GM06990 (cell line): ENCODE results near the gene MAPK13.
A peak's percentile ranks its signal among the peaks of the same experiment; 100 is the strongest.

Experiments
- DNase-seq: peaks from one replicate; pipeline ENCODE4 v3.0.0-alpha.2; 2011; ENCODE audit not compliant: insufficient read length; ENCODE audit errors: extremely low read depth
- H3K27me3 ChIP-seq: replicated peaks from 2 replicates; pipeline ENCODE4 v1.6.0; 2011; ENCODE audit warnings: low read length; ENCODE audit not compliant: control insufficient read depth, insufficient read depth
- H3K36me3 ChIP-seq: 2 replicates; pipeline ENCODE4 v1.5.1; 2011; ENCODE audit warnings: low read length; ENCODE audit not compliant: control insufficient read depth, insufficient read depth
- H3K4me3 ChIP-seq: replicated peaks from 2 replicates; pipeline ENCODE4 v1.5.1; 2011; ENCODE audit warnings: low read depth, mild to moderate bottlenecking, control low read depth, low read length
- TF ChIP-seq, protein P1 (sequence below): IDR thresholded peaks from 2 replicates; pipeline ENCODE4 v1.5.1; 2011; ENCODE audit warnings: low read length, control low read depth, mild to moderate bottlenecking, inconsistent platforms; ENCODE audit not compliant: insufficient read depth, poor library complexity, severe bottlenecking

The MAPK13 gene

DNA sequence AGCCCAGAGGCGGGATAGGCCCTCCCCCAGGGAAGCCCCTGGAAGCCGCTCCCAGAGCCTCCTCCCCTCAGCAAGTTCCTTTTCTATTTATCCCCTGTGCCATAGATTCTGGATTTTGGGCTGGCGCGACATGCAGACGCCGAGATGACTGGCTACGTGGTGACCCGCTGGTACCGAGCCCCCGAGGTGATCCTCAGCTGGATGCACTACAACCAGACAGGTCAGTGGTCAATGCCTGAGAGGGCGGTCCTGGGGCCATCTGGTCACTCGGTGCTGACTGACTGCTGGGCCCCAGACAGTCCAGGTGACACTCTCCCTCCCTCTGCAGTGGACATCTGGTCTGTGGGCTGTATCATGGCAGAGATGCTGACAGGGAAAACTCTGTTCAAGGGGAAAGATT lies 6.2 kb downstream of the MAPK13 start:
- no peak overlapping the region for H3K4me3 ChIP-seq
- DNase-seq: no peak
- TF ChIP-seq, protein P1, sequence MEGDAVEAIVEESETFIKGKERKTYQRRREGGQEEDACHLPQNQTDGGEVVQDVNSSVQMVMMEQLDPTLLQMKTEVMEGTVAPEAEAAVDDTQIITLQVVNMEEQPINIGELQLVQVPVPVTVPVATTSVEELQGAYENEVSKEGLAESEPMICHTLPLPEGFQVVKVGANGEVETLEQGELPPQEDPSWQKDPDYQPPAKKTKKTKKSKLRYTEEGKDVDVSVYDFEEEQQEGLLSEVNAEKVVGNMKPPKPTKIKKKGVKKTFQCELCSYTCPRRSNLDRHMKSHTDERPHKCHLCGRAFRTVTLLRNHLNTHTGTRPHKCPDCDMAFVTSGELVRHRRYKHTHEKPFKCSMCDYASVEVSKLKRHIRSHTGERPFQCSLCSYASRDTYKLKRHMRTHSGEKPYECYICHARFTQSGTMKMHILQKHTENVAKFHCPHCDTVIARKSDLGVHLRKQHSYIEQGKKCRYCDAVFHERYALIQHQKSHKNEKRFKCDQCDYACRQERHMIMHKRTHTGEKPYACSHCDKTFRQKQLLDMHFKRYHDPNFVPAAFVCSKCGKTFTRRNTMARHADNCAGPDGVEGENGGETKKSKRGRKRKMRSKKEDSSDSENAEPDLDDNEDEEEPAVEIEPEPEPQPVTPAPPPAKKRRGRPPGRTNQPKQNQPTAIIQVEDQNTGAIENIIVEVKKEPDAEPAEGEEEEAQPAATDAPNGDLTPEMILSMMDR: no peak
- no peaks in the 10 kb centered on the region; the same call in 1 of the 2 replicates for H3K36me3 ChIP-seq
- no peaks in the 10 kb centered on the region for H3K27me3 ChIP-seq

DNA sequence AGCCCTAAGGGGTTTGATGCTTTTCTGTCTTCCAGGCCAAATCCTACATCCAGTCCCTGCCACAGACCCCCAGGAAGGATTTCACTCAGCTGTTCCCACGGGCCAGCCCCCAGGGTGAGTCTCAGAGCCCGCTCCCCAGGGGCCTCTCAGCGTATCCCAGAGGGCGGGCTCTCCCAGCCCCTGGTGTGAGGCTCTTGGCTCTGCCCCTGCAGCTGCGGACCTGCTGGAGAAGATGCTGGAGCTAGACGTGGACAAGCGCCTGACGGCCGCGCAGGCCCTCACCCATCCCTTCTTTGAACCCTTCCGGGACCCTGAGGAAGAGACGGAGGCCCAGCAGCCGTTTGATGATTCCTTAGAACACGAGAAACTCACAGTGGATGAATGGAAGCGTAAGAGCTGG lies 8.4 kb downstream of the MAPK13 start:
- Histone ChIP-seq H3K4me3 (no peak overlapping the region), H3K27me3 (no peaks in the 10 kb centered on the region; the same call in 1 of the 2 replicates), H3K36me3 (no peaks in the 10 kb centered on the region; the same call in 1 of the 2 replicates)
- TF ChIP-seq, protein P1: no peak
- DNase-seq: no peak

GRCh38 chr6:36139431-36139830 lies 9.1 kb downstream of the MAPK13 start:
- Histone ChIP-seq H3K4me3 (no peak overlapping the region), H3K27me3 (no peaks in the 10 kb centered on the region; the same call in 1 of the 2 replicates), H3K36me3 (no peaks in the 10 kb centered on the region; the same call in 1 of the 2 replicates)
- TF ChIP-seq, protein P1: peak; percentile 54
- DNase-seq: no peak

DNA sequence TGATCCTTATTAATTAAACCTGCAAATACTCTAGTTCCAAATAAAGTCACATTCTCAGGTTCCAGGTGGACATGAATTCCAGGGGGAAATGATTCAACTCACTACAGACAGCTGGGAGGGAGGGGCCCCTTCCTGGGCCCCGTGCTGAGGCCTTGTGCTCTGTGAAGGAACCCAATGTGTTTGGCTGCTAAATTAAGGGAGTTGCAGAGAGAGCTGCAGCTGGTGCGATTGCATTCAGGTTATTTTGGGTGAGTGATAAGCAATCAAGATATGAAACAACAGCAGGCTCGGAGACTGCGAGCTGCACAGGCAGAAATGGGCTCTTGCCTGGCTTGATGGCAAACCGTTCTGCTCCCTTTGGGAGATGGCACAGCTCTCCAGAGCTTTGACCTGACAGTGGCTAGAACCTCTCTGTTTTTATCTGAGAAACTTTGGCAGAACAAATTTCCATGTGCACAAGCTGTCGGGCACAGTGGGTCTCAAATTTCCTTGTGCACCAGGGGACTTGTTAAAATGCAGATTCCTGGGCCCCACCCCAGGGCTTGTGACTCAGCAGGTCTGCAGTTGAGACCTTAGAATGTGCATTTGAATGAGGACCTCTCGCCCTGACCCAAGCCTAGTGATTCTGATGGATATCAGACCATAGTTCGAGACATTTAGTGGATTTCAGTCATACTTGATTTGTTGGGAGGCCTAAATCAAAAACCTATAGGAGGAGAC lies 9.8 kb downstream of the MAPK13 start:
- Histone ChIP-seq H3K36me3 (no peaks in the 10 kb centered on the region; the same call in 1 of the 2 replicates), H3K4me3 (no peak overlapping the region), H3K27me3 (no peaks in the 10 kb centered on the region; the same call in 1 of the 2 replicates)
- TF ChIP-seq, protein P1: no peak
- DNase-seq: no peak

DNA sequence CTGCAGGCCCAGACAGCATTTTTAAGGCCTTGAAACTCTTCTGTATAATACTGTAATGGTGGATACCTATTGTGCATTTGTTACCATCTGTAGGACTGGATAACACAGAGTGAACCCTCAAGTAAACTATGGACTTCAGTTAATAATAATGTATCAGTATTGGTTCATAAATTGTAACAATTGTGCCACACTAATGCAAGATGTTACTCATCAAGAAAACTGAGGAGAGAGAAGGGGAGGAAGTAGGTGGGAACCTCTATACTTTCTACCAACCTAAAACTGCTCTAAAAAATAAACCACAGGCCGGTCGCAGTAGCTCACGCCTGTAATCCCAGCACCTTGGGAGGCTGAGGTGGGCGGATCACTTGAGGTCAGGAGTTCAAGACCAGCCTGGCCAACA lies 10.8 kb downstream of the MAPK13 start:
- TF ChIP-seq, protein P1: no peak
- no peak for DNase-seq
- no peak overlapping the region for H3K4me3 ChIP-seq
- H3K27me3 ChIP-seq: no peaks in the 10 kb centered on the region; the same call in 1 of the 2 replicates
- H3K36me3 ChIP-seq: no peaks in the 10 kb centered on the region; the same call in 1 of the 2 replicates

DNA sequence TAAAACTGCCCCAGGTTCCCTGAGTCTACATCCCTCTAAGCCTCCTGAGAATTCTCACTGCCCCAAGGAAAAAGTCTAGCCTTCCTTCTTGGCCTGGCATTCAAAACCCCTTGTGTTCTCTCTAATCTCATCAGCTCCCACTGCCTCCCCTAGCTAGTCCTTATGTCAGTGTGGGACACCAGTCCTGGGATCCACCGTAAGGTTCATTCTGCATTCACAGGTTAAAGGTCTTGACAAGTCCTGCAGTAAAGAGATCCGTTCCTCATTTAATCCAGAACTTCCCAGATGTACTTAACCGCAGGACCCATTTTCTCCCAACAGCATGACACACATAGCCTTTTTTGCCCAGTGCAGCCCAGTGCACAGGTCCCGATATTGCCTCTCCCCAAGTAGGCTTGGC lies 11.6 kb downstream of the MAPK13 start:
- DNase-seq: no peak
- Histone ChIP-seq H3K36me3 (no peaks in the 10 kb centered on the region; the same call in 1 of the 2 replicates), H3K27me3 (no peaks in the 10 kb centered on the region; the same call in 1 of the 2 replicates), H3K4me3 (no peak overlapping the region)
- TF ChIP-seq, protein P1: no peak
